IPS-15b (cell line): ENCODE measurements around the gene DSG1.

ENCODE experiments used
- H3K27me3 ChIP-seq: one replicate; pipeline ENCODE4 v1.6.1; 2013; ENCODE audit warnings: low read length; ENCODE audit not compliant: control insufficient read depth, insufficient read depth
- H3K36me3 ChIP-seq: one replicate; pipeline ENCODE4 v1.6.1; 2013; ENCODE audit warnings: low read length; ENCODE audit not compliant: control insufficient read depth, insufficient read depth
- H3K4me1 ChIP-seq: one replicate; pipeline ENCODE4 v1.6.1; 2013; ENCODE audit warnings: mild to moderate bottlenecking, low read length; ENCODE audit not compliant: control insufficient read depth, insufficient read depth
- H3K4me3 ChIP-seq: one replicate; pipeline ENCODE4 v1.5.1; 2013; ENCODE audit warnings: low read depth, low read length
- H3K9ac ChIP-seq: one replicate; pipeline ENCODE4 v1.6.1; 2013; ENCODE audit warnings: low read depth, mild to moderate bottlenecking, low read length
- H3K9me3 ChIP-seq: one replicate; pipeline ENCODE4 v1.6.1; 2013; ENCODE audit warnings: mild to moderate bottlenecking, low read length; ENCODE audit not compliant: control insufficient read depth, insufficient read depth

Gene DSG1

GRCh38 chr18:31354990-31355389, 37.0 kb downstream of the DSG1 start:
- H3K27me3 ChIP-seq: no peaks in the 10 kb centered on the region
- H3K4me3 ChIP-seq: no peak overlapping the region
- peaks cover 6% of the 10 kb centered on the region for H3K36me3 ChIP-seq
- no peaks in the 10 kb centered on the region for H3K4me1 ChIP-seq
- no peak overlapping the region for H3K9ac ChIP-seq
- peaks cover 8% of the 10 kb centered on the region for H3K9me3 ChIP-seq

GRCh38 chr18:31356025-31356424, 38.1 kb downstream of the DSG1 start:
- Histone ChIP-seq H3K36me3 (peaks cover 6% of the 10 kb centered on the region), H3K9ac (no peak overlapping the region), H3K4me1 (no peaks in the 10 kb centered on the region), H3K9me3 (peaks cover 8% of the 10 kb centered on the region), H3K4me3 (no peak overlapping the region), H3K27me3 (no peaks in the 10 kb centered on the region)

- H3K4me3 ChIP-seq: no peak overlapping the region
- no peaks in the 10 kb centered on the region for H3K4me1 ChIP-seq
- H3K9me3 ChIP-seq: no peaks in the 10 kb centered on the region
These were observed 46.2 kb downstream of the DSG1 start for GRCh38 chr18:31364190-31364589.

GRCh38 chr18:31369478-31369877, 51.5 kb downstream of the DSG1 start:
- no peaks in the 10 kb centered on the region for H3K27me3 ChIP-seq
- H3K36me3 ChIP-seq: no peaks in the 10 kb centered on the region
- no peak overlapping the region for H3K4me3 ChIP-seq
- no peaks in the 10 kb centered on the region for H3K4me1 ChIP-seq
- no peak overlapping the region for H3K9ac ChIP-seq
- no peaks in the 10 kb centered on the region for H3K9me3 ChIP-seq

More at GRCh38 chr18:31364190-31364589, 46.2 kb downstream of the DSG1 start:
- Histone ChIP-seq H3K9ac (no peak overlapping the region), H3K36me3 (no peaks in the 10 kb centered on the region), H3K27me3 (no peaks in the 10 kb centered on the region)

DNA sequence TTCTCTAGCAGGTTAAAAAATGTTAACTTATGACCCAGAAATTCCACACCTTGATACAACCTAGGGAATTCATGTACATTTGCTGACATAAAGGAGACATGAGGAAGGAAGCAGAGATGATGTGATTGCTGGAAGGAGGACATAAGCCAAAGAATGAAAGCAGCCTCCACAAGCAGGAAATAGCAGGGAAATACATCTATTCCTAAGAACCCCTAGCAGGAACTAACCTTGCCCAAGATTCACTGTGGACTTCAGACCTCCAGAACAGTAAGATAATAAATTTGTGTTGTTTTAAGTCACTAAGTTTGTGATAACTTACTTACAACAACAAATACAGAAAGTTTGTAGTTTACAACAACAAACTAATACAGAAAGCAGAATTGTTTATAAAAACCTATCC, 54.0 kb downstream of the DSG1 start:
- Histone ChIP-seq H3K9me3 (no peaks in the 10 kb centered on the region), H3K36me3 (no peaks in the 10 kb centered on the region), H3K4me1 (no peaks in the 10 kb centered on the region), H3K27me3 (no peaks in the 10 kb centered on the region), H3K4me3 (no peak overlapping the region), H3K9ac (no peak overlapping the region)

- Histone ChIP-seq H3K36me3 (no peaks in the 10 kb centered on the region), H3K9ac (no peak overlapping the region), H3K27me3 (no peaks in the 10 kb centered on the region), H3K4me3 (no peak overlapping the region), H3K9me3 (no peaks in the 10 kb centered on the region), H3K4me1 (no peaks in the 10 kb centered on the region)
These were observed 55.7 kb downstream of the DSG1 start for GRCh38 chr18:31373641-31374040.

- Histone ChIP-seq H3K27me3 (no peaks in the 10 kb centered on the region), H3K9me3 (no peaks in the 10 kb centered on the region), H3K36me3 (no peaks in the 10 kb centered on the region), H3K4me3 (no peak within 1 kb of the TSS), H3K4me1 (peaks cover 2% of the 10 kb centered on the region), H3K9ac (no peak within 1 kb of the TSS)
These were observed 58.5 kb downstream of the DSG1 start, which contains the start of gene DSG4 for GRCh38 chr18:31376477-31376876. TSS of gene DSG4 (plus strand) at chr18:31376777. CDS start at chr18:31376912, 135 bp downstream.

DNA sequence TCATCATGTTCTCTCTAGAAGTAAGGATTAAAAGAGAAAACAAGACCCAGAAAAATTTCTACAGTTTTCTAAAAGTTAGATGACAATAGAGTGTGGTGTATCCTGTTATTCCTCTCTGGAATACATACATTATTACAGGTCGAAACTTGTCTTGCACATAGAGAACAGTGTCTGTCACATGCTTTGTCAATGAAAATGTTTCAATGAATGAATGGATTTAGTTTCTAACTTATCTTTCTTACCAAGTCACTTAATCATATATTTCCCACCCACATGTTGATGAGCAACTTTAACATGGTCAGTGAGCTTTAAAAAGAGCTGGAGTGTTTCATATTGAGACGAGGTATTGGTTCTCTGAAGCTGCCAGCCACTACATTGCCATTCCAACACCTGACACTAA, 63.0 kb downstream of the DSG1 start:
- H3K4me3 ChIP-seq: no peak overlapping the region
- H3K9me3 ChIP-seq: no peaks in the 10 kb centered on the region
- H3K9ac ChIP-seq: no peak overlapping the region
- H3K4me1 ChIP-seq: peaks cover 2% of the 10 kb centered on the region
- H3K27me3 ChIP-seq: no peaks in the 10 kb centered on the region
- no peaks in the 10 kb centered on the region for H3K36me3 ChIP-seq

GRCh38 chr18:31382107-31382506, 64.1 kb downstream of the DSG1 start:
- H3K4me3 ChIP-seq: no peak overlapping the region
- peaks cover 2% of the 10 kb centered on the region for H3K4me1 ChIP-seq
- H3K36me3 ChIP-seq: no peaks in the 10 kb centered on the region
- H3K9me3 ChIP-seq: no peaks in the 10 kb centered on the region
- H3K27me3 ChIP-seq: no peaks in the 10 kb centered on the region
- H3K9ac ChIP-seq: no peak overlapping the region

- H3K27me3 ChIP-seq: no peaks in the 10 kb centered on the region
- no peaks in the 10 kb centered on the region for H3K36me3 ChIP-seq
- no peak overlapping the region for H3K4me3 ChIP-seq
- no peak overlapping the region for H3K9ac ChIP-seq
- H3K9me3 ChIP-seq: no peaks in the 10 kb centered on the region
- no peaks in the 10 kb centered on the region for H3K4me1 ChIP-seq
These were observed 68.8 kb downstream of the DSG1 start for GRCh38 chr18:31386741-31387140.

GRCh38 chr18:31393286-31393685, 75.3 kb downstream of the DSG1 start:
- Histone ChIP-seq H3K4me3 (no peak overlapping the region), H3K9ac (no peak overlapping the region), H3K9me3 (no peaks in the 10 kb centered on the region), H3K36me3 (no peaks in the 10 kb centered on the region), H3K4me1 (no peaks in the 10 kb centered on the region), H3K27me3 (no peaks in the 10 kb centered on the region)

DNA sequence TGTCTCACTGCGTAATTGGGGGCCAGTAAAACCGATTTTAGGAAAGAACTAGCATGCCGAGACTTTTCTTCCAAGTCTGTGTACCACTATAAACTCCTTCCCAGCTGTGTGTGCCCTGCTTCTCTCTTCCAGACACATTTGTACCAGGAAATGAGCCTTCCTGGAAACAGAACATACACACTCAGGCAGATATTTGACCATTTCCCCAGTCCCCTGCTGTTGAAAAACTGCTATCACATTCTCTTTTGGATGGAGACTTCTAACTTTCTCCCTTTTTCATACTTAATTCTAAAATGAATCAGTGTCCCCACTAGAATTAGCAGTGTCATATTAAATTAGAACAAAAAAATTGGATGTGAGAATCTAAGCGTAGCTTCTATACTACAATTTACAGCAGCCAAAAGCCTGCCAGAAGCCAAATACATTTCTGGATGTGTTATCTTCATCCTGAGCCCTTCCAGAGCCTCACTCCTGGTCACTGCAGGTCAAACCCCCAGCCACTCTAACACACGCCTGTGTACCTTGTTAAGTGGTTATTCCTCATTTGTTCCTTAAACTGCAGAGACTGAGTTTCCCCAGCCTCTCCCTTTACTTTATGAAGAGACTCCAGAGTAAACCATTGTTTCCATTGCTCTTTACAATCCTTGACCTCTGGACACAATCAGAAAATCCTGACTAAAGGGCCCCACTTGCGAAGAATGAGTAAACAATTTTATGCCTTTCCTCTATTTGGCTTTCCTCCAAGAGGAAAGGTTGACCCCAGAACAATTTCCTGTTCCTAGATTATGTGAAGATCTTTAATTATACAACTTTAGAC, 79.0 kb downstream of the DSG1 start:
- no peak overlapping the region for H3K4me3 ChIP-seq
- H3K4me1 ChIP-seq: no peaks in the 10 kb centered on the region
- H3K9ac ChIP-seq: no peak overlapping the region
- no peaks in the 10 kb centered on the region for H3K36me3 ChIP-seq
- no peaks in the 10 kb centered on the region for H3K9me3 ChIP-seq
- no peaks in the 10 kb centered on the region for H3K27me3 ChIP-seq
